Endothelial cell of umbilical vein (primary cell): ENCODE data around the gene HUNK. TPM values are rescaled to one million over a fixed set of nuclear protein-coding genes. Genes with fewer than 3 reads are reported as not detected.

Experiments
- BruUV-seq: library from RNA; stranded (reverse); fragments of 400-500 nt; replicated peaks from 2 replicates; lab custom pipeline; 2021; lab: Mats Ljungman, UMichigan
- CTCF ChIA-PET: fragments of 300-600, 350-600 bp; sonication (Branson Sonifier 250); formaldehyde crosslinking; loops from one replicate; lab custom pipeline; 2021; ENCODE audit warnings: antibody characterized with exemption, inconsistent platforms; lab: Charles Lee
- POLR2A ChIA-PET: fragments of 300-600, 350-600 bp; sonication (Branson Sonifier 250); formaldehyde crosslinking; loops from one replicate; lab custom pipeline; 2021; ENCODE audit warnings: antibody characterized with exemption, inconsistent platforms; lab: Charles Lee
- DNase-seq: peaks from one replicate; pipeline ENCODE4 v3.0.0-alpha.2; 2011; ENCODE audit warnings: low read depth, low spot score
- FAIRE-seq: peaks from 2 replicates; lab custom pipeline; 2011; peaks lifted over from hg19 to GRCh38; lab: Jason Lieb, UNC
- H2AFZ ChIP-seq: 2 replicates; pipeline ENCODE4 v1.6.0; 2012; ENCODE audit warnings: low read depth, low read length, control low read depth, inconsistent platforms
- H3K27ac ChIP-seq: 2 replicates; pipeline ENCODE4 v1.5.1; 2011; ENCODE audit warnings: low read depth, mild to moderate bottlenecking, control low read depth, low read length, moderate library complexity; ENCODE audit not compliant: insufficient read depth
- H3K27me3 ChIP-seq, 2 experiments: 2 replicates each; pipeline versions ENCODE4 v1.6.0 to v1.6.1; 2011; ENCODE audit warnings: low read length in 2 of 2, mixed read lengths in 1 of 2; ENCODE audit not compliant: control insufficient read depth in 2 of 2, insufficient read depth in 2 of 2
- H3K36me3 ChIP-seq, 2 experiments: 2 replicates in 1 of 2; 3 replicates in 1 of 2; pipeline ENCODE4 v1.5.1; 2011; ENCODE audit warnings: low read length in 2 of 2, mild to moderate bottlenecking in 1 of 2, moderate library complexity in 1 of 2; ENCODE audit not compliant: control insufficient read depth in 2 of 2, insufficient read depth in 2 of 2; ENCODE audit errors: extremely low read depth in 1 of 2
- H3K4me1 ChIP-seq: 3 replicates; pipeline ENCODE4 v1.5.1; 2011; ENCODE audit warnings: mild to moderate bottlenecking, low read length; ENCODE audit not compliant: control insufficient read depth, insufficient read depth; ENCODE audit errors: extremely low read depth
- H3K4me2 ChIP-seq: 2 replicates; pipeline ENCODE4 v1.6.1; 2011; ENCODE audit warnings: low read length, control low read depth, mixed read lengths; ENCODE audit not compliant: insufficient read depth
- H3K4me3 ChIP-seq, 3 experiments: fragments of 200-600 bp in 1 of 3; sonication (generic), shearing (Covaris generic) in 1 of 3; replicated peaks in 1 of 3; 2 replicates each; pipeline ENCODE4 v1.5.1; 2011 to 2016; ENCODE audit warnings: control low read depth in 3 of 3, low read length in 3 of 3, mild to moderate bottlenecking in 2 of 3, inconsistent platforms in 1 of 3, low read depth in 1 of 3, moderate library complexity in 1 of 3; ENCODE audit not compliant: insufficient read depth in 1 of 3
- H3K79me2 ChIP-seq: 2 replicates; pipeline ENCODE4 v1.6.0; 2012; ENCODE audit warnings: low read length, inconsistent platforms; ENCODE audit not compliant: control insufficient read depth, insufficient read depth
- H3K9ac ChIP-seq: replicated peaks from 2 replicates; pipeline ENCODE3; 2011; ENCODE audit warnings: low read length, control low read depth; ENCODE audit not compliant: insufficient read depth; ENCODE audit errors: extremely low read depth
- H3K9me1 ChIP-seq: replicated peaks from 3 replicates; pipeline ENCODE4 v1.6.0; 2011; ENCODE audit warnings: mild to moderate bottlenecking, low read length; ENCODE audit not compliant: control insufficient read depth, insufficient read depth; ENCODE audit errors: extremely low read depth
- H3K9me3 ChIP-seq: replicated peaks from 2 replicates; pipeline ENCODE4 v1.5.1; 2012; ENCODE audit warnings: low read length, inconsistent platforms; ENCODE audit not compliant: control insufficient read depth, insufficient read depth
- H4K20me1 ChIP-seq: replicated peaks from 2 replicates; pipeline ENCODE3; 2011; ENCODE audit warnings: mild to moderate bottlenecking, low read length; ENCODE audit not compliant: control insufficient read depth, insufficient read depth; ENCODE audit errors: extremely low read depth
- CTCF ChIP-seq, 2 donors: IDR thresholded peaks; 1 replicate in 1 of 2; 2 replicates in 1 of 2; pipeline ENCODE4 v1.5.1; 2011; ENCODE audit warnings: low read length in 2 of 2, mild to moderate bottlenecking in 2 of 2, moderate library complexity in 2 of 2, control low read depth in 1 of 2, inconsistent platforms in 1 of 2, low read depth in 1 of 2; ENCODE audit not compliant: insufficient read depth in 1 of 2; ENCODE audit errors: extremely low read depth in 1 of 2
- GATA2 ChIP-seq: IDR thresholded peaks from 2 replicates; pipeline ENCODE4 v1.7.0; 2011; ENCODE audit warnings: low read depth, mild to moderate bottlenecking, moderate library complexity, mixed read lengths, low read length; ENCODE audit not compliant: insufficient read length, insufficient read depth
- JUN ChIP-seq: IDR thresholded peaks from 2 replicates; pipeline ENCODE4 v1.6.1; 2011; ENCODE audit warnings: borderline replicate concordance, low read depth; ENCODE audit not compliant: insufficient read length, insufficient read depth
- MAX ChIP-seq: IDR thresholded peaks from 2 replicates; pipeline ENCODE4 v1.6.1; 2011; ENCODE audit not compliant: insufficient read depth, insufficient read length
- MYC ChIP-seq: IDR thresholded peaks from one replicate; pipeline ENCODE4 v1.6.1; 2011; ENCODE audit warnings: mild to moderate bottlenecking, low read depth, low read length
- POLR2A ChIP-seq: IDR thresholded peaks from 2 replicates; pipeline ENCODE4 v1.6.1; 2012; ENCODE audit warnings: low read depth, mild to moderate bottlenecking, control low read depth, low read length
- dilution Hi-C: fragments of 300-500 bp; cut with MboI; formaldehyde crosslinking; loops from one replicate; pipeline ENCODE4 v1.15.0; 2019; ENCODE audit warnings: low sequenced_read_pairs; ENCODE audit not compliant: extremely low pct_ligation_motif_present
- intact Hi-C: fragments of 100-400 bp; cut with micrococcal nuclease; formaldehyde crosslinking; loops from one replicate; pipeline ENCODE4 v1.10.0; 2022
- polyA plus RNA-seq, 4 experiments: library from polyadenylated mRNA; depleted of rRNA in 3 of 4; stranded (reverse) in 3 of 4; unstranded in 1 of 4; fragments of >200 nt; gene quantifications; 2 replicates each; pipeline versions ENCODE4 v1.2.1 to v1.2.3, GENCODE V29; 2011 to 2012; ENCODE audit warnings: missing spikeins in 1 of 4
- total RNA-seq: library from RNA; stranded (reverse); gene quantifications from 2 replicates; pipeline ENCODE4 v1.2.3, GENCODE V29; 2021

HUNK gene
- total and polyA plus RNA-seq, 2 donors (not counting 3 experiments of a cell fraction or from before 2014, with no cell fraction given), result not detected

- ChIA-PET POLR2A (no interaction called here), CTCF (no interaction called here)
- BruUV-seq, result no TSS peak
- H4K20me1 ChIP-seq, result no peaks in the 10 kb centered on the region
- no peak overlapping the region for H3K4me3 ChIP-seq
- no peaks in the 10 kb centered on the region for H3K27me3 ChIP-seq
- DNase-seq (no peak), FAIRE-seq (no peak)
- H3K9me1 ChIP-seq, result no peaks in the 10 kb centered on the region
- H3K9ac ChIP-seq, result no peak overlapping the region
- H3K27ac ChIP-seq, result no peak overlapping the region
- no peak for TF ChIP-seq CTCF (IDR thresholded peaks at IDR 0.05; ENCODE audit: extremely low read depth in 1 of 2, insufficient read depth in 1 of 2, low read depth in 1 of 2, low read length in 2 of 2)
- no peak for TF ChIP-seq MYC
- no peak for TF ChIP-seq JUN
- no peak overlapping the region for H2AFZ ChIP-seq
- no peaks in the 10 kb centered on the region for H3K36me3 ChIP-seq
- no peaks in the 10 kb centered on the region for H3K79me2 ChIP-seq
- dilution Hi-C loops (no loop called here), intact Hi-C loops (no loop called here)
- H3K9me3 ChIP-seq, result no peaks in the 10 kb centered on the region
- H3K4me1 ChIP-seq, result no peaks in the 10 kb centered on the region
- H3K4me2 ChIP-seq, result no peak overlapping the region
These were observed 75.9 kb downstream of the HUNK start for GRCh38 chr21:31948676-31949075.

GRCh38 chr21:31952828-31953227 lies 80.0 kb downstream of the HUNK start:
- no peaks in the 10 kb centered on the region for H3K36me3 ChIP-seq
- H3K4me1 ChIP-seq, result no peaks in the 10 kb centered on the region
- H3K9ac ChIP-seq, result no peak overlapping the region
- FAIRE-seq (no peak), DNase-seq (no peak)
- ChIA-PET POLR2A (no interaction called here), CTCF (no interaction called here)
- no peaks in the 10 kb centered on the region for H3K79me2 ChIP-seq
- H3K4me2 ChIP-seq, result no peak overlapping the region
- no peaks in the 10 kb centered on the region for H3K27me3 ChIP-seq
- H3K4me3 ChIP-seq, result no peak overlapping the region
- H3K27ac ChIP-seq, result no peak overlapping the region
- no peaks in the 10 kb centered on the region for H3K9me3 ChIP-seq
- no peaks in the 10 kb centered on the region for H3K9me1 ChIP-seq
- no peak for TF ChIP-seq CTCF (IDR thresholded peaks at IDR 0.05; ENCODE audit: extremely low read depth in 1 of 2, insufficient read depth in 1 of 2, low read depth in 1 of 2, low read length in 2 of 2)
- no peak for TF ChIP-seq POLR2A
- TF ChIP-seq JUN, result no peak
- TF ChIP-seq MYC, result no peak
- no peak for TF ChIP-seq MAX
- TF ChIP-seq GATA2, result no peak
- no peak overlapping the region for H2AFZ ChIP-seq
- no peaks in the 10 kb centered on the region for H4K20me1 ChIP-seq
- no TSS peak for BruUV-seq
- intact Hi-C loops (no loop called here), dilution Hi-C loops (no loop called here)
